ENCODE results near the gene RNFT2. TPM values are rescaled to one million over a fixed set of nuclear protein-coding genes. Genes with fewer than 3 reads are reported as not detected.

Gene RNFT2
- total RNA-seq, 2 donors from 2014 or later = 14.9 to 25.5 TPM

DNA sequence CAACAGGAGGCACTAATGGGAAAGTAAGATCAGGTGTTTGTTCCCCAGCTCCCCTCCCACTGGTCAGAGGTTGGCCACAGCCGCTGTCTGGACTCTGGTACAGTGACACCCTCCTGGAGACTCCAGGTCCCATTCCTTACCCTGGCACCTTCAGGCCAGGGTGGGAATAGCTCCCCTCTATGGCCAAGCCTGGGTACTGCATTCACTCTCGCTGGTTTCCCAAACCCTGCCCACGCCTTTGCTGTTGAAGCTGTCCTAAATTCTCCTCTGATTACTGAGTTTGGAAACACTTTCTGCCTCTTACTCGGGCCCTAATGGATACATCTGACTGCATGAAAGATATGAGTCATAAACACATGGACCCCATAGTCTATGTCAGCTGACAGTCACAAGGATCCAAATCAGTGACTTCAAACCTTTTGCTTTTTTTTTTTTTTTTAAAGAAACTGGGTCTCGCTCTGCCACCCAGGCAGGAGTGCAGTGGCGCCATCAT lies 125.2 kb downstream of the RNFT2 start:
- Mint-ChIP-seq H3K27ac (no peak overlapping the region), H3K9me3 (no peaks in the 10 kb centered on the region), H3K36me3 (no peaks in the 10 kb centered on the region)
- peak in 1 of 2 donors; percentile 24 for DNase-seq (ENCODE audit: low spot score in 2 of 2)
- peak in 1 of 2 donors; percentile 20 for ATAC-seq

DNA sequence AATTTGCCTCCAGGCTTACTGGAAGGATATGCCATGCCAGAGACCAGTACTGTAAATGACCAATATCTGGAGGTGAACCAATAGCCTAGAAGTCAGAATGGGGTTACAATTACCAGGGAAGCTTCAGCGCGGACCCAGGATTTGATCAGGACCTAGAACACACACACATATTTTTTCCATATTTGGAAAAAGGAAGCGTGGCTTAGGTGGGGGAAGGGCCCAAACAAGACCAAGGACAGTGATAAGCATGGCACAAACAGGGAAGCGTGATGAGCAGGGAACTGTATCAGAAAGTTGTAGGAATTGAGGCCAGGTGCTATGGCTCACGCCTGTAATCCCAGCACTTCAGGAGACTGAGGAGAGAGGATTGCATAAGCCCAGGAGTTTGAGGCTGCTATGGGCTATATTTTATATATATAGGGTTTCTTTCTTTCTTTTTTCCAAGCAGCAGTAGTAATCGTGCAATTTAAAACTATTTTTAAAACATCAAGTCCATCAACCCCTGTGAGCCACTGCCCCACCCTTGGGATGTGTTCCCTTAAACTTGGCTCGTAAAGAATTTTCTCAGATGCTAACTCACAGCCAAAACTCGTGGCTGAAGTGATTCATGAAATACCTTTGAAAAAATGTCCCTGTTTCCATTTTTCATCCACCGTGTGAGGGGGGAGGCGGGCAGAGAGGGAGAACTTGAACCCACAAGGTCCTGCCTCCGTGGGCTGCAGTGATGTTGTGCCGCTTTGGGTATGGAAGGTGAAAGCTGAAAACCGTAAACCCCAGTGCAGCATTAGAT lies 126.5 kb downstream of the RNFT2 start:
- ATAC-seq = no peak
- Mint-ChIP-seq H3K27ac (no peak overlapping the region), H3K36me3 (no peaks in the 10 kb centered on the region), H3K9me3 (no peaks in the 10 kb centered on the region)
- no peak for DNase-seq (ENCODE audit: low spot score in 2 of 2)

DNA sequence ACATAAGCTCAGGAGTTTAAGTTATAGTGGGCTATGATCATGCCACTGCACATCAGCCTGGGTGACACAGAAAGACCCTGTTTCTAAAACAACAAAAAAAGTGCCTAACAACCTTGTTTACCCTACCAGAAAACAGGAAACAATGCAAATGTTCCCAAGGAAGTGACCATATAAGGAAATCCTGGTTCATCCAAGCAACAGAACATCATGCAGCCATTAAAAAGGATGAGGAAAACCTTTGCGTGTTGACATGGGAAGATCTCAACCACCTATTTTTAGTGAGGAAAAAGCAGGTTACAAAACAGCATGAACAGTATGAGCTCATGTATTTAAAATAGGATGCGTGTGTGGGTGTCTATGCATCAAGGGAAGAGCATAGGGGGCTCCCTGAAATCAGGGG lies 129.4 kb downstream of the RNFT2 start:
- DNase-seq (ENCODE audit: low spot score in 2 of 2) (no peak), ATAC-seq (no peak)
- Mint-ChIP-seq H3K36me3 (no peaks in the 10 kb centered on the region), H3K27ac (no peak overlapping the region), H3K9me3 (no peaks in the 10 kb centered on the region)

DNA sequence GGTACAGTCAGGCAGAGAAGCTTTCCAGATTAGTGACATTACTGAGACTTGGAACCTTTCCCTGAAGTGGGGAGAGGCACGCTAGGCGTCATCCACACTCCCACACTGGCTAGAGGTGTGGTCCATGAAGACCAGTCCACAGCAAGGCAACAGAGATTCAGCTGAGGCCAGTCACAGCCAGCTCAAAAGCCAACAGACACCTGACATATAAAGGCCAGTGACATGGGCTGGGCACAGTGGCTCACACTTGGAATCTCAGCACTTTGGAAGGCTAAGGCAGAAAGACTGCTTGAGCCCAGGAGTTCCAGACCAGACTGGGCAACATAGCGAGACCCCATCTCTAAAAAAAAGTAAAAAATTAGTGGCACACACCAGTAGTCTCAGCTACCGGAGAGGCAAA lies 132.2 kb downstream of the RNFT2 start:
- no peak overlapping the region for H3K27ac Mint-ChIP-seq

DNA sequence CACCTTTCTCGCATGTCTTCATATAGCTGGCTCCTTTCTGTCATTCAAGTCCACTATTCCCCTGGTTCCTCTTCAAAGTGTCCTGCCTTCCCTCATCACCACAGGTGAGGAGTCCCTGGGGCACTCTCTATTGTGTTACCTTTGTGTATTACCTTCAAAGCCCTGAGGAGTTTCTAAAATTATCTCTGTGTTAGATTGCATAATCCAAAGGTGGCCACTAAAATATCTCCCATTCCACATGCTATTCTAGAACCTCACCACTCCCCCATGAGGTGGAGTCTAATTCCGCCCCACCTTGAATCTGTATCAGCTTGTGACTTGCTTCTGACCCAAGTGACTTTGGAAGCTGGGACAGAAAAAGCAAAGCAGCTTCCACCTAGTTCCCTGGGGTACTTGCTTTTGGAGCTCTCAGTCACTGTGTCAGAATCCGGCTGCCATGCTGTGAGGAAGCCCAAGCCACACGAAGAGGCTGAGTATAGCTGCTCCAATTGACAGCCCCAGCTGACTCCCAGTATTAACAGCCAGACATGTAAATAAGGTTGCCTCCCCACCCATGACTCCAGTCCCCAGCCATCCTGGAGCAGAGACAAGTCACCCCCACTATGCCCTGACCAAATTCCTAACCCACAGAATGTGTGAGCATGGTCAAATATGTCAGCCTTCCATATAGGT lies 136.3 kb downstream of the RNFT2 start:
- DNase-seq (ENCODE audit: low spot score in 2 of 2) = no peak
- peaks cover 0 to 4% of the 10 kb centered on the region in 2 donors for H3K36me3 Mint-ChIP-seq
- H3K9me3 Mint-ChIP-seq = peaks cover 0 to 6% of the 10 kb centered on the region in 2 donors
- H3K27ac Mint-ChIP-seq = no peak overlapping the region
- ATAC-seq = no peak

More for the DNA sequence above, 132.2 kb downstream of the RNFT2 start:
- peaks cover 0 to 6% of the 10 kb centered on the region in 2 donors for H3K9me3 Mint-ChIP-seq
- peaks cover 0 to 4% of the 10 kb centered on the region in 2 donors for H3K36me3 Mint-ChIP-seq
- DNase-seq (ENCODE audit: low spot score in 2 of 2) (no peak), ATAC-seq (no peak)

DNA sequence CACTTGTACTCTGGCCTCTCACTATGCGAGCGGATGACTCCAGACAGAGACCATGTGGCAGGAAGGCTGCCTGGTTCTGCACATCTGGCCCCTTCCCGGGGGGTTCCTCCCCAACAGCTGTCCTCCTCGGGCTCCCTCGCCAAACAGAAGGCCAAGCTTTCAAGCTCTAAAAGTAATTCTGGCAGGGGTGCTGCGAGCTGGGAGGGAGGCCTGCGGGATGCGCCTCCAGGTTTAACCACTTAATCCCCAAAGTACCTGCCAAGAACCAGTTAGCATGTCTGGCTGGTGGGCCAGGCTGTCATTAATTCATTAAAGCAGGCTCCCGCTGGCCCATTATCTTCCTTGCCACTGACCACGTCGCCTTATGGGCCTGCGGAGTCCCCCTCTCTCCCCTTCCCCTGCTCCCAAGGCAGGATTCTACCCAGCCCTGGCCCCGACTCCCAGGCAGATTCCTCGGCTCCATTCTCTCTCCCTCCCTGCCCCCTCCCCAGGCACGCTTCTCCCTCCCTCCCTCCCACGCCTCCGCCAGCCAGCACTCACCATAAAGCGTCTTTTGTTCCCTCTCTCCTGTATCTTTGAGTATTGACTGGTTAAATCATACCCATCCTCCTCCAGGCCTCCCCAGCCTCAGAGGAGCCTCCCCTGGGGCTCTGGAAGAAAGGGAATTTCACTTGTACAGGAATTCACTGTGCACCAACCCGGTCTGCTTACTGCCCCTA lies 138.2 kb downstream of the RNFT2 start:
- H3K27ac Mint-ChIP-seq = no peak overlapping the region
- peaks cover 4 to 11% of the 10 kb centered on the region in 2 donors for H3K36me3 Mint-ChIP-seq

DNA sequence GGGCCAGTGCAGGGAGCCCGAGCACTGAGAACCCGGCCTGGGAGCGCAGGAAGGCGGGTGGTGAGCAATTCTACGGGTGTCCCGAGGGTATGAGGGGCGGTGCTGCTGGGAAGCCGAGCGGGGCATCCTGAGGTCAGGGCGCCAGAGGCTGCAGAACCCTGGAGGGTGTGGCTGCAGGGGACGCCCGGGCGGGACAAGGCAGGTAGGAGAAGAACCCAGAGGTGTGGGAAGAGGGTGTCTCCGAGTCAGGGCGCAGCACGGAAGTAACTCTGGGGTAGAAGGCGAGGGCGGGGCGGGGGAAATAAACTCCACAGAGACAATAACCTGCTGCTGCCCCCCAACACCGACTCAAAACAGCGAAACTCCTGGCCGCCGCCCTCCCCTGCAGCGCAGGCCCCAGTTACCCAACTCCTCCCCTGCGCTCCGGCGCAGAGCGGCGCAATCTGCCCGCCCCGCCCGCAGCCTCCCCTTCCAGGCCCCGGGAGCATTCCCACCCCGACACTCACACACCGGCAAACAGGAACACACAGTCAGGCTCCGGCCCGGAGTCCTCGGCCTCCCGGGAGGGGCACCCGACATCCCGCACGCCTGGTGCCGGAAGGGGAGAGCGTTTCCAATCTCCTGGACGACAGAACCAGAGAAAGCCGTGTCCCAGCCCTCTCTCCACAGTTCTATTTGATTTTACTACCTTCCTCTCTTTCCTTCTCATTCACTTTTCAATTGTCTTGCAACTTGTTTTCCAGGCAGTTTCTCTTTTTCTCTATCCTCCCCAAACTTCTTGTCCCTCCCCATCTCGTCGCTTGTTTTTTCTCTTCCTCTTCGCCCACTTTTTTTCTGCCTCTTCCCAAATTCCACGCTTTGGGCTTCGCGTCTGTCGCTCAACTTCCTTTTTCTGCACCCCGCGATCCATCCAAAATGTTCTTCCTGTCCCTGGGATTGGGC lies 140.7 kb downstream of the RNFT2 start:
- Mint-ChIP-seq H3K27ac (no peak overlapping the region), H3K36me3 (peaks cover 4 to 16% of the 10 kb centered on the region in 2 donors), H3K9me3 (peaks cover 0 to 6% of the 10 kb centered on the region in 2 donors)
- ATAC-seq = no peak
- no peak for DNase-seq (ENCODE audit: low spot score in 2 of 2)

More for the DNA sequence above, 138.2 kb downstream of the RNFT2 start:
- no peak for DNase-seq (ENCODE audit: low spot score in 2 of 2)
- no peak for ATAC-seq
- peaks cover 0 to 6% of the 10 kb centered on the region in 2 donors for H3K9me3 Mint-ChIP-seq

DNA sequence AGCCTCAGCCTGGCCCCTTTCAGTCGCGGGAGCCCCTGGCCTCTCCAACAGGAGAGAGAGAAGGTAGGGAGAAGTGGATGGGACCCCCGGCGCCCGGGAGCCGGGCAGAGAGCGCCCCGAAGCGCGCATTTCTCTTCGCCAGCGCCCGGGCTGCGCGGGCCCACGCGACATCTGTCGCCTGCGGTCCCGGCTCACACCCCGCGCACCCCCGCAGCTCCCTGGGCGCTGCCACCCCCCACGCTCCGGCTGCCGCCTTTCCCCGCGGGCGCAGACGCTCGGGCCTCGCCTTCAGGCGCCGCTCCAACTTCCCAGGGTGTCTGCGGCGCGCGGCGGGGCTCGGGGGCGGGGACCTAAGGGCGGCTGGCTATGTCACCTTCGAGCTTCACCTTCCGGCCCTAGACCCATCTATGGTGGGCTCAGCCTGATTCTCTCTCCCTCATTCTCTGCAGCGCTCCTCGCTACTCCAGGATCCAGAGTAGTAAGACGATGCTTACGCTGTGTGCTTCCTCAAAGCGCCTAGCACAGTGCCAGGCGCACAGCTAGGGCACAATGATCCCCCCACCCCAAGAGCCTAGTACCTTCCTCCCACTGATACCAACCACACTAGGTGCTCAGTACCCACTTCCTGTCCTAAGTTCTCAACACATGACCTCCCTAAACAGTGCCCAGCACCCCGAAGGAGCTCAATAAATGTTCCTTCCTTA lies 141.5 kb downstream of the RNFT2 start:
- ATAC-seq (peak in 1 of 2 donors; percentile 46), DNase-seq (ENCODE audit: low spot score in 2 of 2) (peak in 1 of 2 donors; percentile 27)
- Mint-ChIP-seq H3K9me3 (peaks cover 0 to 2% of the 10 kb centered on the region in 2 donors), H3K36me3 (peaks cover 2 to 16% of the 10 kb centered on the region in 2 donors), H3K27ac (no peak overlapping the region)

DNA sequence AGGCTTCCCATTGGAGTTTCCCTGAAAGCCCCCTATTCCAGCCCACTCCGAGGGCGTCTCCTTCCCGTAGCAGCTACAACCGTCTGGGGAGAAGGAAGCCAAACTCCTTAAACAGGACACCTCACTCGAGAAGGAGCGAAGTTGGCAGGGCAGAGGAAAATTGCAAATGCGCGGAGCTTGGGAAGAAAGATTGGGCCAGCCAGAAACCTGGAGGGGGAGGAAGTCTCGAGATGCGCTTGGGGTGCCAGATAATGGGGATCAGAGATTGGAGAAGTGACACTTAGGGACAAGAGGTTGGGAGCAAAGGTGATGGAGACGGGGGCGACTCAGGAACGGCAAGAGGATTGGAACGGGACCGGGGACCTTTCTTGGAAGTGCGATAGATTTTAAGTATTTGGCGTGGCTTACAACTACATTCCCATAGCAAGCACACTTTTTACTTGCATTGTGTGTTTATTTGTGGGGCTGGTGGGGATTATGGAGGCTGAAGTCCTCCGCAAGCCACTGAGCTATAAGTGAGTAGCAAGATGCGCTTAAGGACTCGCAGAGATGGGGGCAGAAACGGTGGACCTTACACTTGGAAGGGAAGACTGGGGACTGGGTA lies 142.2 kb downstream of the RNFT2 start:
- H3K9me3 Mint-ChIP-seq = no peaks in the 10 kb centered on the region
- no peak for DNase-seq (ENCODE audit: low spot score in 2 of 2)

DNA sequence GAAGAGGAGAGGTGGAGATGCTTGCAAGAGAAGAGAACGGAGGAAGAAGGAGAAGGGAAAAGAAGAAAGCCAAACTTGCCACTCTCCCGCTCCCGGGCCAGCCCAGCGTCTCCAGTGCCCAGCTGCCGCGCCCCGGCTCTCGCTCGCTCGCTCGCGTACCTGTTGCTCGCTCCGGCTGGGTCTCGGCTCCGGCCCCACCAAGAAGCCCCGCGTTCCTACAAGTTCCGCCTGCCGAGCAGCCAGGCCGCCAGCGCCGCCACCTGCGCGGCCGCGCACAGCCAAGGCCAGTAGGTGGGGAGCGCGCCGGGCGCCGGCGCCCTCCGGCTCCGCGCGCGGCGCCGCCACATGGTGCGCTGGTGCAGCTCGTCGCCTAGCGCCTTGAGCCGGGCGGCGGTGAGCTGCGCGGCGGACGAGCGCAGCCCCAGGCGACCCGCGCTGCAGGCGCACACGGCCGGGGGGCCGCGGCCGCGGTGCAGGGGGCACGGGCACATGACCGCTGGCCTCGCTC lies 142.8 kb downstream of the RNFT2 start:
- Mint-ChIP-seq H3K9me3 (no peaks in the 10 kb centered on the region), H3K36me3 (peaks cover 0 to 16% of the 10 kb centered on the region in 2 donors), H3K27ac (no peak overlapping the region)
- DNase-seq (ENCODE audit: low spot score in 2 of 2) = peak in 1 of 2 donors; percentile 56
- peak; percentile 64 to 87 for ATAC-seq

More for the DNA sequence above, 142.2 kb downstream of the RNFT2 start:
- H3K27ac Mint-ChIP-seq = no peak overlapping the region
- H3K36me3 Mint-ChIP-seq = peaks cover 0 to 16% of the 10 kb centered on the region in 2 donors
- peak in 1 of 2 donors; percentile 24 for ATAC-seq

DNA sequence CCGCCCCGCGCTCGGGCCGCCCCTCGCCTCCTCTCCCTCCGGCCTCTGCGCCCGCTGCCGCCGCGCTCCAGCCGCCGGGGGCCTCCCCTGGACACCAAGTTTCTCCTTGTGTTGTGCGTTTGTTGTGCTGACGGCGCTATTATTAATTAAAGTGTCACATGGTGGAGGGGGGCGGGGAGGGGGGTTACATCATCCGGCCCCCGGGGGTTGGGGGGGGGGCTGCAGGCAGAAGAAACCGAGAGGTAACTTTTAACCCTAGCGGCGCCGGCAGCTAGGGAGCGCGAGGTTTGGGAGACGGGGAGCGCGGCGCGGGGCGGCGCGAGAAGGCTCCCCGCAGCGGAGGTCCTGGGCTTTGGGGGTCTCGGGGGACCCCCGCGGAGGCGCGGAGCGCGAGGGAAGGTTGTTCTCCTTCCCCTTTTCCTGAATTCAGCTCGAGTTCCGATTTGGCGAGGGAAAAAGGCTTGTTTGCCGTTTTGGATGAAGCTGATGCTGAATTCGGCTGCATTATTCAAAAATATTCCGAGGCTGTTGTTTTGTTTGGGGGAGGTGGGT lies 143.3 kb downstream of the RNFT2 start, which contains the start of gene HRK:
Gene HRK, minus strand, starts transcription at position 117 of the 552 bp plus-strand sequence. CDS start 134 bp downstream, outside the sequence.
- ATAC-seq = no peak
- Mint-ChIP-seq H3K27ac (no peak within 1 kb of the TSS), H3K36me3 (peaks cover 0 to 16% of the 10 kb centered on the region in 2 donors), H3K9me3 (no peaks in the 10 kb centered on the region)
- no peak for DNase-seq (ENCODE audit: low spot score in 2 of 2)

DNA sequence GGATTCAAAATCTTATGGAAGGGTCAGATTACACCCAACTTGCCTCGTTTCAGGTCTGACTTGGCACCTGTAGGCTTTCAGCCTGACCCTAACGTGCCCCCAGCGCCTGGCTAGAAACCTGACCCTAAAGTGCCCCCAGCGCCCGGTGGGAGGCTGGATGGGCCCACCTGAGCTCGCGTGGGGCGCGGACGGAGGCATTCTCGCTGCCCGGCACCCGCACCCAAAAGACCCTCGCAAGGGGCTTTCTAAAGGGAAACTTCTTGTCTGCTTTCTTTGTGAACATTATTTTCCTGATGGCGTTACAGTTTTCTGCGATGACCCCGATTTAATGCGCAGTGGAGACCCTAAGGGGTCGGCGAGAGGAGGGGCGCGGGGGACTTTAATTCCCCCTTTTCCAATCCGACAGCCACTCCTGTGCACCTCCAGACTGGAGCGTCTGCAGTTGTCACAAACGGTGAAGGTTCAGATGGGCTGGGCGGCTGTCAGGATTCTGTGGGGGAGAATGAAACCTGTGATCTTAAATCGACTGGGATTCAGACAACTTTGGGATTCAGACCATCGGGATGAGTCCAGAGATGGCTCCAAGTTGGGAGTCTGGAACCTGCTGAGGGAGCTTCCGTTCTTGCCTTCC lies 143.9 kb downstream of the RNFT2 start:
- ATAC-seq = no peak
- no peak for DNase-seq (ENCODE audit: low spot score in 2 of 2)
- Mint-ChIP-seq H3K27ac (no peak overlapping the region), H3K36me3 (peaks cover 0 to 16% of the 10 kb centered on the region in 2 donors), H3K9me3 (no peaks in the 10 kb centered on the region)

DNA sequence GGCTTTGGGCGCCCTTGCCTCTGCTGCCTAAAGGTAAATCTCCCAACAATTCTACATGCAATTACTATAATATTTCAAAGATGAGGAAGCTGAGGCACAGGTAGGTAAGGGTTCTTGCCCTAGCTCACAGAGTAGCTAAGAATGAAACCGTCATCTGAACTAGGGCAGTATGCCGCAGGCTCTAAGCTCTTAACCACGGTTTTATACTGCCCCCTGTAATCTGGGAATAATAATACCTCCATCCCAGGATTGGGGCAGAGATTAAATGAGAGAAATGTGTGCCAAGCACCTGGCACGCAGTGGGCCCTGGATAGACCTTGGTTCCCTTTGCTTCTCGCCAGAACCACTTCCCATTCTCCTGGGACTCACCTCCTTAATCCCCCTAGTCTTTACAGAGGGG lies 144.6 kb downstream of the RNFT2 start:
- ATAC-seq = peak; percentile 25 to 29
- H3K36me3 Mint-ChIP-seq = peaks cover 0 to 16% of the 10 kb centered on the region in 2 donors
- H3K27ac Mint-ChIP-seq = no peak overlapping the region
- no peak for DNase-seq (ENCODE audit: low spot score in 2 of 2)
- H3K9me3 Mint-ChIP-seq = no peaks in the 10 kb centered on the region

DNA sequence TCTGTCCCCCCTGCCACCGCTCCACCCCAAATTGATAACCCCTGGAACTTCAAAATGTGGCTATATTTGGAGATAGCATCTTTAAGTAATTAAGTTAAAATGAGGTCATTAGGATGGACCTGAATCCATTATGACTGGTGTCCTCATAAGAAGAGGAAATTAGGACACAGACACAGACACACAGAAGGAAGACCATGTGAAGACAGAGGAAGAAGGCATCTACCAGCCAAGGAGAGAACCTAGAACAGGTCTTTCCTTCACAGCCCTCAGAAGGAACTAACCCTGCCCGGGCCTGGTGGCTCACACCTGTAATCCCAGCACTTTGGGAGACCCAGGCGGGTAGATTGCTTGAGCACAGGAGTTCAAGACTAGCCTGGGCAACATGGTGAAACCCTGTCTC lies 146.8 kb downstream of the RNFT2 start:
- Mint-ChIP-seq H3K9me3 (peaks cover 0 to under 1% of the 10 kb centered on the region in 2 donors), H3K27ac (no peak overlapping the region), H3K36me3 (peaks cover 0 to 14% of the 10 kb centered on the region in 2 donors)
- no peak for DNase-seq (ENCODE audit: low spot score in 2 of 2)
- ATAC-seq = no peak
